Naive thymus-derived CD8-positive, alpha-beta T cell (primary cell): ENCODE results near the gene UMAD1. TPM values are rescaled to one million over a fixed set of nuclear protein-coding genes. Genes with fewer than 3 reads are reported as not detected.
A peak's percentile ranks its signal among the peaks of the same experiment; 100 is the strongest.

Experiments
- ATAC-seq, 2 donors: fragments of 150-1000 bp; cut with Tn5 transposase in 1 of 2; sonication (Bioruptor Pico), chemical (Tn5 transposase) in 1 of 2; 1 replicate in 1 of 2; 2 replicates in 1 of 2; pipeline ENCODE4 v1.10.0; 2021; ENCODE audit warnings: mild to moderate bottlenecking in 2 of 2, moderate library complexity in 2 of 2
- POLR2A ChIA-PET: fragments of 350-600 bp; sonication (Branson Sonifier 250); formaldehyde crosslinking; loops from one replicate; lab custom pipeline; 2021; ENCODE audit warnings: antibody characterized with exemption; lab: Charles Lee
- DNase-seq, 10 donors: peaks; one replicate each; pipeline versions ENCODE4 v3.0.0 to v3.0.0-alpha.2; 2020 to 2022
- H3K27ac Mint-ChIP-seq, 10 donors: one replicate each; pipeline ENCODE4 v1.8.0; 2020 to 2022; ENCODE audit warnings: mild to moderate bottlenecking in 10 of 10, mixed read lengths in 10 of 10, moderate library complexity in 4 of 10, inconsistent platforms in 1 of 10
- H3K27me3 Mint-ChIP-seq, 5 donors: one replicate each; pipeline ENCODE4 v1.8.0; 2021 to 2022; ENCODE audit warnings: mixed read lengths in 5 of 5
- H3K36me3 Mint-ChIP-seq, 3 donors: one replicate each; pipeline ENCODE4 v1.8.0; 2020 to 2022; ENCODE audit warnings: mixed read lengths in 3 of 3, mild to moderate bottlenecking in 2 of 3, inconsistent platforms in 1 of 3
- H3K4me1 Mint-ChIP-seq, 4 donors: one replicate each; pipeline ENCODE4 v1.8.0; 2021 to 2022; ENCODE audit warnings: mixed read lengths in 4 of 4
- H3K4me3 Mint-ChIP-seq, 10 donors: one replicate each; pipeline ENCODE4 v1.8.0; 2020 to 2022; ENCODE audit warnings: mild to moderate bottlenecking in 10 of 10, mixed read lengths in 10 of 10, moderate library complexity in 6 of 10, inconsistent platforms in 1 of 10
- H3K9me3 Mint-ChIP-seq, 9 donors: one replicate each; pipeline ENCODE4 v1.8.0; 2020 to 2022; ENCODE audit warnings: mixed read lengths in 9 of 9, mild to moderate bottlenecking in 3 of 9, inconsistent platforms in 1 of 9, moderate library complexity in 1 of 9
- polyA plus RNA-seq, 3 donors: library from polyadenylated mRNA; unstranded; fragments of 300-500 nt; fragmentation: Illumina TruSeq; gene quantifications; one replicate each; pipeline ENCODE4 v1.2.3, GENCODE V29; 2021
- total RNA-seq, 8 experiments: library from RNA in 2 of 8; stranded (reverse) in 2 of 8; gene quantifications; one replicate each; pipeline ENCODE4 v1.2.3 and lab custom pipeline; 2021 to 2026

Gene UMAD1
- total and polyA plus RNA-seq, 5 experiments from 2014 or later, result 18.4 to 35.5 (median 25.9) TPM

DNA sequence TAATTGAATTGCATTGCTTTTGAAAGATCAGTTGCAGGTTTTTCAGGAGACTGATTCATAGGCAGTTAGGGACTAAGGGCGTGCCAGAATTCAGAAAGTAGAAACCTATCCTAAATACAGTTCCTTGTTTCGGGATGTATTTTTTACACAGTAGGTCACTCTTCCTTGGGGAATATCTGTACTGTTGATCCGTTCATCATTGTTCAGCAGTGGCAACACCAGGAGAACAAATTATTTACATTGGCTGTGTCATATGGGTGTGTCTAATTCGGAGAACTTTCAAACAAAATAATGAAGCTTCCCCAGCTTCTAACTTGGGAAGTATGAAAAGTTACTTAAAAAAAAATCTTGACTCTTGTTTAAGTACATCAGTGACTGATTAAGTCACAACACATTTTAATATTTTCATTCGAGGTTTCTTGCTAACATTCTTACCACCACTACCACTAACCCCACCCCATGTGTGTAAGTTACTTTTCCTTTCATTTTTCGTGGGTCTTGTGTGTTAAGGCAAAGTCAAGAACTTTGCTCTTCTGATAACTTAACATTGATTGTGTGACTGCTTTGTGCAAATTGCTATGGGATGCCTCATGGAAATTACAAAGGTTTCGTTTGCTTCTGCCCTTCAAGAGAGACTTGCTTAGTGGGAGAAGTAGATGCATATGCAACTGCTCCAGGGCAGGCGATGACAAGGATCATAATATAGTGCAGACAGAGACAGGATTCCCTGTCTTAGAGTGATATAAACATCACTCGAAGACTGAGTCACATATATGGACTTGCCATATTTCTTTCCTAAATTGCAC is 121.6 kb downstream of the UMAD1 start:
- DNase-seq (peak in 4 of 10 donors; percentile 4 to 62 (median 56)), ATAC-seq (peak; percentile 69 to 82)
- Mint-ChIP-seq H3K36me3 (no peaks in the 10 kb centered on the region), H3K27ac (peak overlapping the region; percentile 83 to 97 (median 95)), H3K27me3 (no peaks in the 10 kb centered on the region), H3K4me1 (peaks cover 26 to 46% (median 42%) of the 10 kb centered on the region in 4 donors), H3K4me3 (peak overlapping the region; percentile 78 to 96 (median 90)), H3K9me3 (no peaks in the 10 kb centered on the region)
- POLR2A ChIA-PET, result no interaction called here

- Mint-ChIP-seq H3K36me3 (peaks cover 0 to 3% (median 0%) of the 10 kb centered on the region in 3 donors), H3K27me3 (no peaks in the 10 kb centered on the region), H3K27ac (peak overlapping the region; percentile 66 to 93 (median 88)), H3K9me3 (no peaks in the 10 kb centered on the region), H3K4me1 (peaks cover 26 to 46% (median 42%) of the 10 kb centered on the region in 4 donors), H3K4me3 (peak overlapping the region in 7 of 10 donors; percentile 1 to 54 (median 12))
- peak; percentile 72 to 84 for ATAC-seq
- POLR2A ChIA-PET, result interaction anchor here (0.9 to 3.0 kb wide), 4 partner anchors 8 to 361 kb away, joined by 3 to 24 read pairs (median 6); partner anchors contain the start of genes GLCCI1 and UMAD1
- peak in 3 of 10 donors; percentile 28 to 54 (median 47) for DNase-seq
These were observed 124.2 kb downstream of the UMAD1 start for GRCh38 chr7:7764520-7765396.

- no peak for ATAC-seq
- Mint-ChIP-seq H3K9me3 (no peaks in the 10 kb centered on the region), H3K27ac (peak overlapping the region in 9 of 10 donors; percentile 38 to 93 (median 66)), H3K4me3 (peak overlapping the region in 1 of 10 donors; percentile 12), H3K36me3 (peaks cover 0 to 3% (median 2%) of the 10 kb centered on the region in 3 donors), H3K4me1 (peaks cover 27 to 49% (median 43%) of the 10 kb centered on the region in 4 donors), H3K27me3 (no peaks in the 10 kb centered on the region)
- no peak for DNase-seq
- POLR2A ChIA-PET, result interaction anchor here (2.6 to 3.0 kb wide), 2 partner anchors 125 to 203 kb away, joined by 9 to 24 read pairs; partner anchors contain the start of genes GLCCI1 and UMAD1
These were observed 124.9 kb downstream of the UMAD1 start for GRCh38 chr7:7765422-7765821.

GRCh38 chr7:7766671-7767070 is 126.1 kb downstream of the UMAD1 start:
- Mint-ChIP-seq H3K4me1 (peaks cover 26 to 44% (median 42%) of the 10 kb centered on the region in 4 donors), H3K27me3 (no peaks in the 10 kb centered on the region), H3K27ac (no peak overlapping the region), H3K9me3 (no peaks in the 10 kb centered on the region), H3K4me3 (no peak overlapping the region), H3K36me3 (peaks cover 0 to 3% (median 2%) of the 10 kb centered on the region in 3 donors)
- DNase-seq (no peak), ATAC-seq (no peak)
- POLR2A ChIA-PET, result no interaction called here

- H3K36me3 Mint-ChIP-seq, result peaks cover 0 to 3% (median 2%) of the 10 kb centered on the region in 3 donors
- H3K27ac Mint-ChIP-seq, result peak overlapping the region in 1 of 10 donors; percentile 33
- H3K9me3 Mint-ChIP-seq, result no peaks in the 10 kb centered on the region
- DNase-seq (no peak), ATAC-seq (no peak)
- peaks cover 20 to 46% (median 35%) of the 10 kb centered on the region in 4 donors for H3K4me1 Mint-ChIP-seq
- no peak overlapping the region for H3K4me3 Mint-ChIP-seq
- POLR2A ChIA-PET, result no interaction called here
- H3K27me3 Mint-ChIP-seq, result no peaks in the 10 kb centered on the region
These were observed 128.6 kb downstream of the UMAD1 start for GRCh38 chr7:7768977-7769709.

DNA sequence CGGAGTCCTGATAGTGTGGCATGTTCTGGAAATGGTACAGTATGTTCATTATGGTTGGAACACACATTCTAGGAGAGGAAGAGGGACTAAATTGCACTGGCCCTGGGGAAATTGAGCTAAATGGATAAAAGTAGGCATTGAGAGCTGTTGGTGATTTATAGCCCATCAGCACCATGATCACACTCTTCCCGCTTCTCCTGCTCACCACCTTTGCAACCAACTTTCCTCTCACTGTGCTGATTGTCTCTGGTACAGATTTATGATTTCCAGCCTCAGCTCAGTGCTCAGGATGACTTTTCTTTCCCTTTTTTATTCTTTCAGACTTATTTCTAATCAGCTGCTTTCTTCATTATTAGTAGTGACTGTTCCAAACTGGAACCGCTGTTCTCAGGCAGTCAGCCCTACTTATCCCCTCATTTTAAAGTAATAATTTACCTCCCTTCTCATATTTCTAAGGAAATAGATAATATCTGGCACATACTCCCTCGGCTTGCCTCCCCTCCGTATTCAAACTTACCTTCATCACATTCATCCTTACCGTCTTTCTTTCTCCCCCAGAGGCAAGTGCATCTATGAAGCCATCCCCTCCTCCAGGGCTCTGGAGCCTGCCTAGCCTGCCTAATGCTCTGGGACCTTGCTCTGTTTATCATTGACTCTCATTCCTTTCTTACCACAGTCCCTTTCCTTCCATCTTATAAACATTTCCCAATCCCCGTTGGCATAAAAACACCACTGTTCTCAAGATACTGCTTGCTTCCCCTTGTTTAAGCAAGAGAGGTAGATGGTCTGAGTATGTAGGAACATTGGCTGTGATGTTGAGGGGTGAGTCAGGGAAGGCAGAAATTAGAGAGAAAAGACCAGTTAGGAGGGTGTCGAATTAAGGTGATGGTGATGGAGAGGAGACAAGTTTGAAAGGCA is 129.4 kb downstream of the UMAD1 start:
- peaks cover 0 to 3% (median 2%) of the 10 kb centered on the region in 3 donors for H3K36me3 Mint-ChIP-seq
- H3K9me3 Mint-ChIP-seq, result no peaks in the 10 kb centered on the region
- peak overlapping the region in 1 of 10 donors; percentile 26 for H3K4me3 Mint-ChIP-seq
- ATAC-seq (no peak), DNase-seq (no peak)
- H3K27me3 Mint-ChIP-seq, result no peaks in the 10 kb centered on the region
- H3K27ac Mint-ChIP-seq, result peak overlapping the region in 6 of 10 donors; percentile 6 to 36 (median 16)
- POLR2A ChIA-PET, result no interaction called here
- H3K4me1 Mint-ChIP-seq, result peaks cover 20 to 45% (median 30%) of the 10 kb centered on the region in 4 donors

GRCh38 chr7:7771452-7771851 is 130.9 kb downstream of the UMAD1 start:
- Mint-ChIP-seq H3K27ac (no peak overlapping the region), H3K4me1 (peaks cover 18 to 41% (median 24%) of the 10 kb centered on the region in 4 donors), H3K4me3 (peak overlapping the region in 2 of 10 donors; percentile 3 to 10), H3K27me3 (no peaks in the 10 kb centered on the region), H3K9me3 (no peaks in the 10 kb centered on the region), H3K36me3 (peaks cover 0 to 5% (median 2%) of the 10 kb centered on the region in 3 donors)
- DNase-seq (no peak), ATAC-seq (no peak)
- POLR2A ChIA-PET, result interaction anchor here (0.8 kb wide), 1 partner anchor 8 kb away, joined by 3 read pairs; no protein-coding TSS in a partner anchor

- Mint-ChIP-seq H3K36me3 (peaks cover 0 to 5% (median 2%) of the 10 kb centered on the region in 3 donors), H3K27me3 (no peaks in the 10 kb centered on the region), H3K4me1 (peaks cover 18 to 41% (median 24%) of the 10 kb centered on the region in 4 donors), H3K27ac (peak overlapping the region in 9 of 10 donors; percentile 6 to 86 (median 72)), H3K9me3 (no peaks in the 10 kb centered on the region), H3K4me3 (peak overlapping the region; percentile 62 to 91 (median 83))
- POLR2A ChIA-PET, result interaction anchor here (0.8 to 1.3 kb wide), 2 partner anchors 8 to 9 kb away, joined by 3 to 4 read pairs; no protein-coding TSS in a partner anchor
- DNase-seq (peak in 3 of 10 donors; percentile 19 to 22 (median 21)), ATAC-seq (peak; percentile 50 to 54)
These were observed 131.9 kb downstream of the UMAD1 start for GRCh38 chr7:7772397-7772821.

- no peaks in the 10 kb centered on the region for H3K9me3 Mint-ChIP-seq
- no peak overlapping the region for H3K4me3 Mint-ChIP-seq
- peak overlapping the region in 2 of 10 donors; percentile 29 to 50 for H3K27ac Mint-ChIP-seq
- DNase-seq (no peak), ATAC-seq (no peak)
- peaks cover 0 to 5% (median 2%) of the 10 kb centered on the region in 3 donors for H3K36me3 Mint-ChIP-seq
- H3K27me3 Mint-ChIP-seq, result no peaks in the 10 kb centered on the region
- POLR2A ChIA-PET, result interaction anchor here (1.3 kb wide), 1 partner anchor 9 kb away, joined by 4 read pairs; no protein-coding TSS in a partner anchor
- H3K4me1 Mint-ChIP-seq, result peaks cover 20 to 41% (median 27%) of the 10 kb centered on the region in 4 donors
These were observed 133.1 kb downstream of the UMAD1 start for GRCh38 chr7:7773334-7774309.

DNA sequence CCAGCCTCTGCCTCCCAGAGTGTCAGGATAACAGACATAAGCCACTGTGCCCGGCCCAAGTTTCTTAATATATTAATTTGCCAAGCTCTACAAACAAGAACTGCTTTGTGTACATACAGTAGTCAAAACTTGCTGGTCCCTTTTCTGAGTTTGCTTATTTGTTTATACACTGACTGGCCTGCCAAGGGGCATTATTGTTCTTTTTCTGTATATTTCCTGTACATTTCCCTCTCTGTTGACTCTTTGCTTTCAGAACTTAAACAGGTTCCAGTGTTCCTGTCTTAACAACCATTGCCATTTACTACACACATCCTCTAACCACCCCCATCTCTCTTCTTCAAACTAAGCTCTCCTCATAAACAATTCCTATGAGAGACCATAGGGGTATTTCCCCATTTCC is 139.3 kb downstream of the UMAD1 start:
- H3K4me3 Mint-ChIP-seq, result peak overlapping the region in 1 of 10 donors; percentile 2
- peak overlapping the region in 1 of 10 donors; percentile 1 for H3K27ac Mint-ChIP-seq
- no peak for DNase-seq
- peaks cover 0 to 2% (median under 1%) of the 10 kb centered on the region in 3 donors for H3K36me3 Mint-ChIP-seq
- H3K9me3 Mint-ChIP-seq, result no peaks in the 10 kb centered on the region
- POLR2A ChIA-PET, result no interaction called here
- no peak for ATAC-seq
- peaks cover 9 to 14% (median 12%) of the 10 kb centered on the region in 4 donors for H3K4me1 Mint-ChIP-seq
- no peaks in the 10 kb centered on the region for H3K27me3 Mint-ChIP-seq
